ENCODE data around the gene MACF1. TPM values are rescaled to one million over a fixed set of nuclear protein-coding genes. Genes with fewer than 3 reads are reported as not detected.

Gene MACF1
- total RNA-seq, 2 donors from 2014 or later, result 214 to 251 TPM

GRCh38 chr1:39360731-39361130, 156.2 kb downstream of the MACF1 start:
- DNase-seq, result no peak
- Histone ChIP-seq H3K27ac (ENCODE audit: low read depth, low read length) (no peak overlapping the region), H3K36me3 (ENCODE audit: control insufficient read depth, insufficient read depth, low read length) (peaks cover 68% of the 10 kb centered on the region)

GRCh38 chr1:39361446-39361845, 157.0 kb downstream of the MACF1 start:
- Histone ChIP-seq H3K4me1 (ENCODE audit: control insufficient read depth, insufficient read depth, low read length) (no peaks in the 10 kb centered on the region), H3K4me3 (ENCODE audit: low read length) (no peak overlapping the region), H3K9ac (ENCODE audit: extremely low read depth, low read length, poor library complexity, severe bottlenecking) (no peak overlapping the region), H3K9me3 (ENCODE audit: control insufficient read depth, low read length) (no peaks in the 10 kb centered on the region), H3K27me3 (ENCODE audit: control insufficient read depth, insufficient read depth, low read length, poor library complexity, severe bottlenecking) (no peaks in the 10 kb centered on the region), H3K36me3 (ENCODE audit: control insufficient read depth, insufficient read depth, low read length) (peaks cover 70% of the 10 kb centered on the region), H3K27ac (ENCODE audit: low read depth, low read length) (no peak overlapping the region)
- TF ChIP-seq CTCF (conservative IDR thresholded peaks at IDR 0.05), result no peak
- DNase-seq, result no peak
- WGBS, 2 experiments (ENCODE audit: insufficient coverage in 1 of 2, insufficient read length in 1 of 2), result 97 to 100% methylated on average over 2 to 5 of the region's 5 CpGs
- Mint-ChIP-seq H3K4me3 (no peak overlapping the region), H3K9me3 (no peaks in the 10 kb centered on the region), H3K36me3 (ENCODE audit: low read depth) (peaks cover 65% of the 10 kb centered on the region), H3K4me1 (no peaks in the 10 kb centered on the region), H3K27ac (peak overlapping the region; percentile 16), H3K27me3 (ENCODE audit: insufficient read depth) (no peaks in the 10 kb centered on the region)

More at GRCh38 chr1:39360731-39361130, 156.2 kb downstream of the MACF1 start:
- H3K9me3 Mint-ChIP-seq, result no peaks in the 10 kb centered on the region
- no peaks in the 10 kb centered on the region for H3K4me1 Mint-ChIP-seq
- Histone ChIP-seq H3K4me1 (ENCODE audit: control insufficient read depth, insufficient read depth, low read length) (no peaks in the 10 kb centered on the region), H3K9me3 (ENCODE audit: control insufficient read depth, low read length) (no peaks in the 10 kb centered on the region), H3K27me3 (ENCODE audit: control insufficient read depth, insufficient read depth, low read length, poor library complexity, severe bottlenecking) (no peaks in the 10 kb centered on the region), H3K9ac (ENCODE audit: extremely low read depth, low read length, poor library complexity, severe bottlenecking) (no peak overlapping the region), H3K4me3 (ENCODE audit: low read length) (no peak overlapping the region)
- no peak overlapping the region for H3K27ac Mint-ChIP-seq
- no peak overlapping the region for H3K4me3 Mint-ChIP-seq
- no peaks in the 10 kb centered on the region for H3K27me3 Mint-ChIP-seq (ENCODE audit: insufficient read depth)
- WGBS, 2 experiments (ENCODE audit: insufficient coverage in 1 of 2, insufficient read length in 1 of 2), result 92 to 100% methylated on average over 1 of the region's 1 CpG
- peaks cover 59% of the 10 kb centered on the region for H3K36me3 Mint-ChIP-seq (ENCODE audit: low read depth)
- TF ChIP-seq CTCF (conservative IDR thresholded peaks at IDR 0.05), result no peak

- Histone ChIP-seq H3K9ac (ENCODE audit: extremely low read depth, low read length, poor library complexity, severe bottlenecking) (no peak overlapping the region), H3K4me1 (ENCODE audit: control insufficient read depth, insufficient read depth, low read length) (no peaks in the 10 kb centered on the region), H3K9me3 (ENCODE audit: control insufficient read depth, low read length) (no peaks in the 10 kb centered on the region), H3K4me3 (ENCODE audit: low read length) (no peak overlapping the region), H3K27ac (ENCODE audit: low read depth, low read length) (no peak overlapping the region), H3K27me3 (ENCODE audit: control insufficient read depth, insufficient read depth, low read length, poor library complexity, severe bottlenecking) (no peaks in the 10 kb centered on the region), H3K36me3 (ENCODE audit: control insufficient read depth, insufficient read depth, low read length) (peaks cover 55% of the 10 kb centered on the region)
- Mint-ChIP-seq H3K27ac (no peak overlapping the region), H3K4me1 (no peaks in the 10 kb centered on the region), H3K36me3 (ENCODE audit: low read depth) (peaks cover 56% of the 10 kb centered on the region), H3K4me3 (no peak overlapping the region), H3K27me3 (ENCODE audit: insufficient read depth) (no peaks in the 10 kb centered on the region), H3K9me3 (no peaks in the 10 kb centered on the region)
- DNase-seq, result no peak
- WGBS, 2 experiments (ENCODE audit: insufficient coverage in 1 of 2, insufficient read length in 1 of 2), result 98% methylated on average over 2 of the region's 2 CpGs; no CpG with 5 or more reads in 1 of the 2 experiments
- TF ChIP-seq CTCF (conservative IDR thresholded peaks at IDR 0.05), result no peak
Measured at GRCh38 chr1:39363267-39363666, 158.8 kb downstream of the MACF1 start.
